ENCODE data around the gene TRAF5.
"Not testable (repeated sequence)": the region's sequence is repeated elsewhere in the genome, so short reads cannot be mapped to it uniquely, and the experiment has no call there.

The TRAF5 gene

DNA sequence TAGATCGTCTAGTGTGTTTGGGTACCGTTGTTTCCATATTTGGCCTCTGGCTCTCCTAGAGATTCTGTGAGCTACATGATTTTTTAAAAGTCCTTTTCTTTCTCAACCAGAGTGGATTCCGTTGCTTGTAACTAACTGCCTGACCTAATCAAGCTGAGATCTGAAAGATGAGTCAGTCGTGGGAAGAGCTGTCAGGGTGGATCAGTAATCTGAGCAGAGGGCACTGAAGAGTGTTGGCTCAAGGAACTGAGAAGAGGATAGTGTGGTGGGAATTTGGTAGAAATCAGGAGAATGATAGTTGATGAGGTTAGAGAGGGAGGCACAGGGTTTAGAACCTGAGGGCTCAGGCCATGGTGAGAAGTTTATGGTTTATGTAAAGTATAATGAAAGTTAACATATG lies 52.2 kb downstream of the TRAF5 start:
- no peak for DNase-seq (ENCODE audit: low spot score)

DNA sequence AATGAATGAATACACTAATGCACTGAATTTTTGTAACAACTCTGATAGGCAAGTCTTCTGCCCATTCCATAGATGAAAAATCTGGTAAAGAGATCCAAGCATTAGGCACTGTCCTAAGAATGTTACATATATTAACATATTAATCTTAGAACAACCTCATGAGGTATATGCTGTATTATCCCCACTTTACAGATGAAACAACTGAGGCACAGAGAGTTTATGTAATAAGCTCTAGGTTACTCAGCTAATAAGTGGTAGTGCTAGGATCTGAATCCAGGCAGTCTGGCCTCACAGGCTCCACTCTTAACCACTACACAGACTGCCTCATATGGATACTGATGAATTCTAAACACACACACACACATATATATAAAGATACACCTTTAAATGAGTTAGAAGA lies 52.8 kb downstream of the TRAF5 start:
- DNase-seq (ENCODE audit: low spot score), result no peak

DNA sequence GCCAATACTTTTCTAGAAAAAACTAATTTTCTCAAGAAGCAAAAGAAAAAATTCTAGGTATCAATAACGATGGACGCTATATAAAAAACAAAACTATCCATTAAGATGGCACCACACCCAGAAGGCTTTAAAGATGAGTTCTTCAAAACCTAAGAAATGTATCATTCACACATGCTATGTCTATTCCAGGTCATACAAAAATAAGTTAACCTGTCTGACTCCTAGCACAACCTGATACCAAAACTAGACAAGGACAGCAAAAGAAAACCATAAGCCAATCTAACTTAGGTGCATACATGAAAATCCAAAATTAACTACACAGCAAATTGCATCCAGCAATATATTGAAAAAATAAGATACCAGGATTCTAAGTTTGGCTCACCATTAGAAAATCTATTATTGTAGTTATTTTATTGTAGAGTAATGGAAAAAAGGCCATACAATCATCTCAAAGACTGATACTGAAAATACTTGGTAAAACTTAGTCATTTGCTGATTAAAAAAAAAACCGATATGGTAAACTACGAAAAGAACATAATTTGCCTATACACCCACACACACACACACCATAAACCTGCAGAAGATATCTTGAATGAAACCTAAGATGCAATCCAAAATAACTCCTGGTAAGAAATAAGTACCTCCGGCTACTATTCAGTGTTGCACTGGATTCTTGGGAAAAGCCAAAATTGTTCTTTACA lies 55.0 kb downstream of the TRAF5 start:
- no peak for DNase-seq (ENCODE audit: low spot score)

DNA sequence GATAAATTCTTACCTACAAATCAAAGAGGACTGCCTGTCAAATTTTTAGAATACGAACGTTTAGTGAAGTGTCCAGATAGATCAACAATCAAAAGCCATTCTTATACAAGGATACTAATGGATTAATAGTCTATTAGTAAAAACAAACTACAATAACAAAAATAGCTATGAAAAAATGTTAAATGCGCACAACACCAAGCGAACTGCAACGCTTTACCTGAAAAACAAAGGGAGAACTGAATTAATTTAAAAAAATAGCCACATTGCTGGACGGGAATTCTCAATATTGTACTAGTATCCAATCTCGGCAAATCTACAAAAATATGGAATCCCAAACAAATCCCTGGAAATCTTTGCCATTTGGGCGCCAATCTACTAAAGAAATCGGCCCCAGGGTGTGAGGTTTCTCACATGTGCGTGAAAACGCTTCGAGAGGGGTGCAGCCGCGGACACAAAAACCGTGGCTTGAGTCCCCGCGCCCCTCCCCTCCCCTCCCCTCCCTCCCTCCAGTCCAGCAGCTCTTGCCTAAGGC lies 55.6 kb downstream of the TRAF5 start:
- DNase-seq (ENCODE audit: low spot score), result no peak

DNA sequence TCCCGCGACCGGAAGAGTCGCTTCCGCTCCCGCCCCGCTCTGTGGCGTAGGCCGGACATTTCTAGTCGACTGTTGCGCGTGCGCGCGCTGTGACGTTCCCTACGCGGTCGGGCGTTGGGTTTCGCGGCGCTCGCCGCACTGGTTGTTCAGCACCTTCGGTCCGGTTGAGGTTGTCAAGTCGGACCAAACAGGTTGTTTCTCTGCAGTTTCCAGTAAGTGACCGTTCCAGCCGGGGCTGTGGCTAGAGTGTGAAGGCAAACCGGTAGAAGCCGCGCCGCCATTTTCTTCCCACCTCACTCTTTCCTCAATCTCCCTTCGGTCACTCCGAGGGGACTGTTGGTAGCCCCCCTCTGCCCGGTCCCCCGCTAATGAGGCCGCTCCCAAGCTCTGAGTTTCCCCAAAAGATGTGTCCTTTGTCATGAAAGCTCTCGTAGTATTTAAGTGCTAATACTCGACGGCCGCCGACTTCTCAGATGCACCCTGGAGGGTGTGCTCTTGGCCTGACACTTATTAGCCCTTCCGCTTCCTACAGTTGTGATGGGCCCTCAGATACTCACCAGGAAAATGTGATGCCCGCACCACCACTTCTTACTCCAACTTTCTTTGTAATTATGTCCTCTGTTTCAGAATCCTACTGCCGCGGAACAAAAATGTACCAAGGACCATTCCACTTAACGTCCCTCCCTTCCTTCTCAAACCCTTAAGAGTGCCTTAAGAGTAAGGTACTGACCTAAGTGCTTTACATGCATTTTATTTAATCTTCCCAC lies 56.3 kb downstream of the TRAF5 start:
- DNase-seq (ENCODE audit: low spot score), result peak; percentile 91

DNA sequence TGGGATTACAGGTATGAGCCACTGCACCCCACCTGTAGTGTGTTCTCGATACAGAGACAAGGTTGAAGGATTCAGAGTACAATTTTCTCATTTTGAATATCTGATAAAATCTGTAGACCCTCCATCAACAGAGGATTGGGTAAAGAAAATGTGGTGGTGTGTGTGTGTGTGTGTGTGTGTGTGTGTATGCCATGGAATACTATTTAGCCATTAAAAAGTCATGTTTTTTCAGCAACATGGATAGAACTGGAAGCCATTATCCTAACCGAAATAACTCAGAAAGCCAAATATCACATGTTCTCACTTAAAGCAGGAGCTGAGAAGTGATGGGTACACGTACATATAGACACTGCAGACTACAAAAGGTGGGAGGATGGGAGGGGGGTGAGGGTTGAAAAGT lies 57.9 kb downstream of the TRAF5 start:
- no peak for DNase-seq (ENCODE audit: low spot score)

DNA sequence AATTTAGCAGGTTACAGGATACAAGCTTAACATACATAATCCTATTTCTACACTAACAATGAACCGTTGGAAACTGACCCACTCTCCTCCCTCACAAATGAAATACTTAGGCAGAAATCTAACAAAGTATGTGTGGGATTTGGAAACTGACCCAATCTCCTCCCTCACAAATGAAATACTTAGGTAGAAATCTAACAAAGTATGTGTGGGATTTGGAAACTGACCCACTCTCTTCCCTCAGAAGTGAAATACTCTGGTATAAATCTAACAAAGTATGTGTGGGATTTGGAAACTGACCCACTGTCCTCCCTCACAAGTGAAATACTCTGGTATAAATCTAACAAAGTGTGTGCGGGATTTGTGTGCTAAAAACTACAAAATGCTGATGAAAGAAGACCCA lies 60.3 kb downstream of the TRAF5 start:
- no peak for DNase-seq (ENCODE audit: low spot score)

DNA sequence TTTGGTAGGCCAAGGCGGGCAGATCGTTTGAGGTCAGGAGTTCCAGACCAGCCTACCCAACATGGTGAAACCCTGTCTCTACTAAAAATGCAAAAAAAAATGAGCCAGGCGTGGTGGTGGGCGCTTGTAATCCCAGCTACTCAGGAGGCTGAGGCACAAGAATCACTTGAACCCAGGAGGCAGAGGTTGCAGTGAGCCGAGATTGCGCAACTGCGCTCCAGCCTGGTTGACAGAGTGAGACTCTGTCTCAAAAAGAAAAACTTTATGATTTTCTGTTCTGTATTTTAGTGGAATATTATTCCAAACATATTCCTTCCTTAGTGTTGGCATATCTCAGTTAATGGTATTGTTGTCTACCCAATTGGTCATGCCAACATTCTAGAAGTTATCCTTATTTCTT lies 64.2 kb downstream of the TRAF5 start:
- DNase-seq (ENCODE audit: low spot score), result not testable (repeated sequence)

DNA sequence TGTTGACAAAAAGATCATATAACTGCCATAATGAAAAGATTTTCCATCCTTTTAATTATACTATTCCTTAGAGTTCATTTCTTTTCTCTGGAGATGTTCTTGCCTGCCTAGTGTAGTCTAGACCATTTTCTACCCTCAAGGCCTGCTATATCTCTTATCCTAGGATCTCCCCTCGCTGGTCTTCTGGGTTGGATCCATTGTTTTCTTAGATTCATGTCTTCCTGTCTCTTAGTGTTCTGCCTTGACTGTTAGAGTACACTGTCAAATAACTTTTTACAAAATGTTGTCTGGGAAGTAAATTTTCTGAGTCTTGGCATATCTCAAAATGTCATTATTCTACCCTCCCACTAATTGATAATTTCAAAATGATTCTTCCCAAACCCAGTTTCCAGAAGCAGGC lies 66.6 kb downstream of the TRAF5 start:
- no peak for DNase-seq (ENCODE audit: low spot score)

DNA sequence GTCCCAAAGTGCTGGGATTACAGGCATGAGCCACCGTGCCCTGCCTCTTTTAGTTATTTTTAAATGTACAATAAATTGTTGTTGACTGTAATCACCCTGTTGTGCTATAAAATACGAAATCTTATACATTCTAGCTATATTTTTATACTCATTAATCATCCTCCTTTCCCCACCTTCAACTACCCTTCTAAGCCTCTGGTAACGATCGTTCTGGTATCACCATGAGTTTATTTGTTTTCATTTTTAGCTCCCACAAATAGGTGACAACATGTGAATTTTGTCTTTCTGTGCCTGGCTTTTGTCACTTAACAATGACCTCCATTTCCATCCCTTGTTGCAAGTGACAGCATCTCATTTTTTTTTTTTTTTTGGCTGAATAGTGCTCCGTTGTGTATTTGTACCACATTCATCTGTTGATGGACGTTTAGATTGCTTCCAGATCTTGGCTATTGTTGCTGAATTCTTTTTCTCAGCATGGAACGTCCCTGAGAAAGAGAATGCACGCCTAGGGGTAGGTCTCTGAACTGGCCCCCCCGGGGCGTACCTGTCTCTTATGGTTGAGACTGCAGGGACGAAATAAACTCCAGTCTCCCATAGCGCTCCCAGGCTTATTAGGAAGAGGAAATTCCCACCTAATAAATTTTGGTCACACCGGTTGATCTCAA lies 71.8 kb downstream of the TRAF5 start:
- DNase-seq (ENCODE audit: low spot score), result not testable (repeated sequence)

DNA sequence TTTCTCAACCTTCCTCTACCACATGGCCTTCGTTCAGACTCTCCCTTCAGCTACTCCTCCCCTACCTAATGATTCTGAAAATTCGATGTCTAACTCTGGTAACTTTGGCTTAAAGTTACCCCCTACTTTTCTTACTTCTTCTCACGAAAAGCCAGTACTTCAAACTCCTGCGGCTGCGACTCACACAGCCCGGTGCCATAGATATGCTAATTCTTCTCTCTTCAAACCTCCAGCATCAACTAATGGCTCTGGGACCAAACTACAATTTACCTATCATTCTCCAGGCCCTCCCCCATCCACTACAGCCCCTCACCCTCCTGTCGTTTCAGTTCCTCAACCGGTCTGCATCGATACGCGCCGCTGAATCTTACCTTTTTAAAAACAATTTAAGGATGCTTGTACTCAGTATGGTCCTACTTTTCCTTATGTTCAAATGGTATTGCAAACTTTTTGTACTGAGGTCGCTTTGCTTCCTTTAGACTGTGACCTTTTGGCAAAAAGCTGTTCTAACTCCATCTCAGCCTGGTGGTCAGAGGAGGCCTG lies 73.3 kb downstream of the TRAF5 start:
- DNase-seq (ENCODE audit: low spot score), result not testable (repeated sequence)

DNA sequence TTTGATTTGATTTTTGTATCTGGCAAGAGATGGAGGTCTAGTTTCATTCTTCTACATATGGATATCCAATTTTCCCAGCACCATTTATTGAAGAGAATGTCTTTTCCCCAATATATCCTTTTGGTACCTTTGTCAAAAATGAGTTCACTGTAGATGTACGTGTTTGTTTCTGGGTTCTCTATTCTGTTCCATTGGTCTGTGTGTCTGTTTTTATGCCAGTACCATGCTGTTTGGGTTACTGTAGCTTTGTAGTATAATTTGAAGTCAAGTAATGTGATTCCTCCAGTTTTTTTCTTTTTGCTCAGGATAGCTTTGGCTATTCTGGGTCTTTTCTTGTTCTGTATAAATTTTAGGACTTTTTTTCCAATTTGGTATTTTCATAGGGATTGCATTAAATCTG lies 75.1 kb downstream of the TRAF5 start:
- DNase-seq (ENCODE audit: low spot score), result not testable (repeated sequence)

DNA sequence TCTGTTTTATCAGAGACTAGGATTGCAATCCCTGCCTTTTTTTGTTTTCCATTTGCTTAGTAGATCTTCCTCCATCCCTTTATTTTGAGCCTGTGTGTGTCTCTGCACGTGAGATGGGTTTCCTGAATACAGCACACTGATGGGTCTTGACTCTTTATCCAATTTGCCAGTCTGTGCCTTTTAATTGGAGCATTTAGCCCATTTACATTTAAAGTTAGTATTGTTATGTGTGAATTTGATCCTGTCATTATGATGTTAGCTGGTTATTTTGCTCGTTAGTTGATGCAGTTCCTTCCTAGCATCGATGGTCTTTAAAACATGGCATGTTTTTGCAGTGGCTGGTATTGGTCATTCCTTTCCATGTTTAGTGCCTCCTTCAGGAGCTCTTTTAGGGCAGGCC lies 79.5 kb downstream of the TRAF5 start:
- DNase-seq (ENCODE audit: low spot score), result not testable (repeated sequence)

DNA sequence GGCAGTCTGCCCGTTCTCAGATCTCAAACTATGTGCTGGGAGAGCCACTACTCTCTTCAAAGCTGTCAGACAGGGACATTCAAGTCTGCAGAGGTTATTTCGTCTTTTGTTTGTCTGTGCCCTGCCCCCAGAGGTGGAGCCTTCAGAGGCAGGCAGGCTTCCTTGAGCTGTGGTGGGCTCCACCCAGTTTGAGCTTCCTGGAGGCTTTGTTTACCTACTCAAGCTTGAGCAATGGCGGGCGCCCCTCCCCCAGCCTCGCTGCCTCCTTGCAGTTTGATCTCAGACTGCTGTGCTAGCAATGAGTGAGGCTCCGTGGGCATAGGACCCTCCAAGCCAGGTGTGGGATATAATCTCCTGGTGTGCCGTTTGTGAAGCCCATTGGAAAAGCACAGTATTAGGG lies 81.1 kb downstream of the TRAF5 start:
- DNase-seq (ENCODE audit: low spot score), result not testable (repeated sequence)

DNA sequence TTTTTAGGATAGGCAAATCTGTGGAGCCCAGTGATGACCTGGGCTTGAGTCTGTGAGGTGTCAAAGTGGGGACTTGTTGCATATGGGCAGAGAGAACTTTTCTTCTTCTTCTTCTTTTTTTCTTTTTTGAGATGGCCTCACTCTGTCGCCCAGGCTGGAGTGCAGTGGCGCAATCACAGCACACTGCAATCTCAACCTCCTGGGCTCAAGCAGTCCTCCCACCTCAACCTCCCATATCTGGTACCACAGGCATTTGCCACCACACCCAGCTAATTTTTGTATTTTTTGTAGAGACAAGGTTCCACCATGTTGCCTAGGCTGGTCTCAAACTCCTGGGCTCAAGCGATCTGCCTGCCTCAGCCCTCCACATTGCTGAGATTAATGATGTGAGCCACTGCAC lies 85.0 kb downstream of the TRAF5 start:
- no peak for DNase-seq (ENCODE audit: low spot score)

DNA sequence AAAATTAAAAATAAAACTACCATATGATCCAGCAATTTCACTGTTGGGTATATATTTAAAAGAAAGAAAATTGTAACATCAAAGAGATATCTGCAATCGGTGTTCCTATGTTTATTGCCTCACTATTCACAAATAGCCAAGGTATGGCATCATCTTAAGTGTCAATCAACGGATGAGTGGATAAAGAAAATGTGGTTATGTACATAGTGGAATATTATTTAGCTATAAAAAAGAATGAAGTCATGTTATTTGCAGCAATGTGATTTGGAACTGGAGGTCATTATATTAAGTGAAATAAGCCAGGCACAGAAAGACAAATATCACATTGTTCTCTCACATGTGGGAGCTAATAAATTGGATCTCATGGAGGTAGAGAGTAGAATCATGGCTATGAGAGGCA lies 89.1 kb downstream of the TRAF5 start:
- no peak for DNase-seq (ENCODE audit: low spot score)

DNA sequence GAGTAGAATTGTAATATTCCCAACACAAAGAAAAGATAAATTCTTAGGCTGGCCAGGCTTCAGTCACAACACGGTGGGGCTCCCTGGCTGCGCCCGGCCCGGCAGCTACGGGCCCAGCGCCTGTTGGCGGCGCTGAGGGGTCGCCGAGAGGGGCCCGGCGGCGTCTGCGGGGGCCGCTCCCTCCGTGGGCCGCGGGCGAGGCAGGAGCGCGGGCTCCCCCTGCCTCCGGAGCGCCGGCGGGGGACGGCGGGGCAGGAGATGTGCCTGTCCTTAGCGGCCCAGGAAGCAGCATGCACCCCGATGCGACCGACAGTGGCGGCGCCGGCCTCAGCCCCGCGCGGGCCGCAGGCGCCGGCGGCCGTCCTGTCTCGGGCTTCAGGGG lies 89.6 kb downstream of the TRAF5 start:
- DNase-seq (ENCODE audit: low spot score), result peak; percentile 11

DNA sequence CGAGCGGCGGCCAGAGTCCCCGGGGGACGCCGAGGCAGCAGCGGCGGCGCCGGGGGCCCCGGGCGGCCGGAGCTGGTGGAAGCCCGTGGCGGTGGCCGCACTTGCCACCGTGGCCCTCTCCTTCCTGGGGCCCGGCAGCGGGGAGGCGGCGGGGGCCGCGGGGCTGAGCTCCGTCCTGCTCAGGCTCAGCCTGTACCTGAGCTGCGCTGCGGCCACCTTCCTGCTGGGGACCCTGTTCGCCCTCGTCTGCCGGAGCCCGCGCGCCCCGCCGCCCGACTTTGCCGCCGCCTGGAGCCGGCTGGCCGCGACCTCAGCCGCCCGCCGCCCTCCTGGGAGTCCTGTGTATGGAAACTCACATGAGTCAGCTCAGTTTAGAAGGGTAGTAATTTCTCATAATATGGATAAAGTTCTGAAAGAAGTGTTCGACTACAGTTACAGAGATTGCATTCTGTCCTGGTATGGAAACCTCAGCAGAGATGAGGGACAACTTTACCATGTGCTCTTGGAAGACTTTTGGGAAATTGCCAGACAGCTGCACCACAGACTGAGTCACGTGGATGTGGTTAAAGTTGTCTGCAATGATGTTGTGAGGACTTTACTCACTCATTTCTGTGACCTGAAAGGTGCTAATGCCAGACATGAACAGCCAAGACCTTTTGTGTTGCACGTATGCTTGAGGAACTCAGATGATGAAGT lies 90.1 kb downstream of the TRAF5 start:
- peak; percentile 29 for DNase-seq (ENCODE audit: low spot score)

DNA sequence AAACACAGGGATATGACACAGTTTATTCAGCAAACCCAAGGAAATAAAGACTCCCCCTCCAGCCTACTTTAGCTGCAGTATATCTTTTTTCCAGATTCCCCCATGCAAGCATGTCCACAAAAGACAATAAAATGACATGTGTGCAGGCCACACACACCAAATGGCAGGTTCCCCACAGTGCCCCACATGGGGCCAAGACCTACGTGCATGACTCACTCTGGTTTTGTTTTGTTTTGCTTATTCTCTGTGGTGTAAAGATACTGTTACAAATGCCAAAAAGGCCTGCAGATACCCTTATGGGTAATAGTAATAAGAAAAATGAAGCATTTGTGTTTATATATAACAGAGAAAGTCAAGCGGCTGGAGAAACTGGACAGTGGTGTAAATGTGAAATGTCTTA lies 93.8 kb downstream of the TRAF5 start:
- DNase-seq (ENCODE audit: low spot score), result no peak

DNA sequence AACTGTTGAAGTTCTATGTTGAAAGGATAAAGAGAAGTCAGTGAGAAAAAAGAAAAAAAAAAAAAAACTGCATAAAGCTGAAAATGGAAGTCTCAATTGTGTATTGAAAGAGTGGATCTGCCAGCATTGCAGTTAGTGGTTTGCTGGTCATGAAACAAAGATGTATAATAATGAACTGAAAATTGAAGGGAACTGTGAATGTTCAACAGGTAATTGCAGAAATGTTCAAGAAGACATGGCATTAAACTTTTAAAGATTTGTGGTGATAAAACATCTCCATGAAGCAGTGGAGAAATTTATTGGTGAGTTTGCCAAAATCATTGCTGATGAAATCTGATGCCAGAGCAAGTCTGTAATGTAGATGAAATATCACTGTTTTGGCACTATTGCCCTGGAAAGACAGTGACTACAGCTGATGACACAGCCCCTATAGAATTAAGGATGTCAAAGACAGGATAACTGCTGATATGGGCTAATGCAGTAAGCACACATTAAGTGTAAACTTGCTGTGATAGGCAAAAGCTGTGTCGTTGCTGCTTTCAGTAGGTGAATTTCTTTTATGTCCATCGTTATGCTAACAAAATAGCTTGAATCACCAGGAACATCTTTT lies 94.3 kb downstream of the TRAF5 start:
- DNase-seq (ENCODE audit: low spot score), result no peak

DNA sequence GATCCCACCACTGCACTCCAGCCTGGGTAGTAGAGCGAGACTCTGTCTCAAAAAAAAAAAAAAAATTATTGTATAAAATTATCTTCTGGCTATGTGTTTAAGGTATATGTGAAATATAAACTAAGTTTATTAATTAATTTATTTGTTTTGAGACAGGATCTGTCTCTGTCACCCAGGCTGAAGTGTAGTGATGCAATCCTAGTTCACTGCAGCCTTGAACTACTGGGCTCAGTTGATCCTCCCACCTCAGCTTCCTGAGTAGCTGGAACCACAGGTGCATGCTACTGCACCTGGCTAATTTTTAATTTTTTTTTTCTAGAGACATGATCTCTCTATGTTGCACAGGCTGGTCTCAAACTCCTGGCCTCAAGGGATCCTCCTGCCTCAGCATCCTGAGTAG lies 97.4 kb downstream of the TRAF5 start:
- no peak for DNase-seq (ENCODE audit: low spot score)
